H1 (cell line): ENCODE data around the gene TMEM163.

ENCODE experiments used
- CTCF ChIP-seq, 3 experiments: IDR thresholded peaks; 1 replicate in 2 of 3; 2 replicates in 1 of 3; pipeline versions ENCODE4 v1.5.1 to v1.6.1; 2011; ENCODE audit warnings: low read length in 3 of 3, mild to moderate bottlenecking in 3 of 3, inconsistent platforms in 2 of 3, low read depth in 1 of 3, moderate library complexity in 1 of 3; ENCODE audit not compliant: insufficient read depth in 1 of 3; ENCODE audit errors: control extremely low read depth in 1 of 3
- EGR1 ChIP-seq: IDR thresholded peaks from 2 replicates; pipeline ENCODE4 v1.6.1; 2011; ENCODE audit warnings: low read depth, low read length, borderline replicate concordance
- MAFK ChIP-seq: IDR thresholded peaks from 2 replicates; pipeline ENCODE4 v1.6.1; 2012; ENCODE audit warnings: low read depth, mild to moderate bottlenecking, improper control_type of control experiment, low read length
- MAX ChIP-seq: IDR thresholded peaks from 2 replicates; pipeline ENCODE4 v1.6.1; 2012; ENCODE audit warnings: inconsistent platforms
- POLR2A ChIP-seq, 2 experiments: IDR thresholded peaks; 1 replicate in 1 of 2; 2 replicates in 1 of 2; pipeline ENCODE4 v1.6.1; 2011; ENCODE audit warnings: low read depth in 2 of 2, low read length in 2 of 2, mild to moderate bottlenecking in 2 of 2; ENCODE audit errors: control extremely low read depth in 1 of 2
- POU5F1 ChIP-seq: IDR thresholded peaks from 2 replicates; pipeline ENCODE4 v1.6.1; 2011; ENCODE audit warnings: low read depth, mild to moderate bottlenecking, low read length, moderate library complexity
- RNF2 ChIP-seq: fragments of 200-900, 300-1000 bp; sonication (generic); IDR thresholded peaks from 2 replicates; pipeline ENCODE4 v1.7.1; 2016; ENCODE audit warnings: borderline replicate concordance, low read depth, mild to moderate bottlenecking, antibody characterized with exemption, low read length; ENCODE audit not compliant: poor library complexity, severe bottlenecking; ENCODE audit errors: missing control alignments
- SIRT6 ChIP-seq: IDR thresholded peaks from one replicate; pipeline ENCODE4 v1.7.1; 2012; ENCODE audit warnings: low read length, inconsistent platforms
- TCF12 ChIP-seq: IDR thresholded peaks from 2 replicates; pipeline ENCODE4 v1.6.1; 2011; ENCODE audit warnings: low read depth, mild to moderate bottlenecking, low read length
- YY1 ChIP-seq: IDR thresholded peaks from 2 replicates; pipeline ENCODE4 v1.6.1; 2011; ENCODE audit warnings: low read depth, mild to moderate bottlenecking, low read length

GRCh38 chr2:134421556-134422328 is 297.1 kb downstream of the TMEM163 start:
- TF ChIP-seq SIRT6, result no peak
- no peak for TF ChIP-seq CTCF (IDR thresholded peaks at IDR 0.05; ENCODE audit: control extremely low read depth in 1 of 3, insufficient read depth in 1 of 3, low read depth in 1 of 3, low read length in 3 of 3)
- TF ChIP-seq TCF12, result no peak
- TF ChIP-seq EGR1, result no peak
- no peak for TF ChIP-seq YY1
- no peak for TF ChIP-seq POU5F1
- no peak for TF ChIP-seq POLR2A (IDR thresholded peaks at IDR 0.05; ENCODE audit: control extremely low read depth in 1 of 2, low read depth in 2 of 2, low read length in 2 of 2)
- TF ChIP-seq RNF2, result no peak
- TF ChIP-seq MAX, result no peak
- no peak for TF ChIP-seq MAFK
